Measurements from ENCODE around the gene ELMO3.

DNA sequence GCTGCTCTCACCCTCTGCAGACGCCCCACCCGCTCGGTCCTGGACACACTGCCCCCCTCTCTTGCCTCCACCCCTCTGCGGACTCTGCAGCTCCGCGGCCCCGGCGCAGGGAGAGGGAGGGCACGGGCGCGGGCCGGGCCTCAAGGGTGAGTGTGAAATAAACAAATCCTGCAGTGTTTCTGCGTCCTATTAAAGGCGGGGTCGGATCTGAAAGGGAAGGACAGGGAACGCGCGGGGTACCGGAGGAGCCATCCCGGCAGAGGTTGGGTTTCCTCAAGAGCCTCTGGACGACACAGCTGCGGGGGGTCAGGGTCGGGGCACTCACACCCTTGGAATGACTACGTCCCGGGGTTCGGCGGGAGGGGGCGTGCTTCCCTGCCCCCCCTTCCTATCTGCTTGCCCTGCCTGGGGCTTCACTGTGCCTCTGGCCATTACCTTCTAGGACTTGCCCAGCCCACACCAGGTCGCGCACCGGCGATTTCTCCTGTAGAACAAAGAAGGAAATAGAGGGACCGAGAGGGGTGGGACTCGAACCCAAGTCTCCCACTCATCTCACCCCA lies 34.9 kb upstream of the ELMO3 start:
- TF ChIP-seq POLR2A (IDR thresholded peaks at IDR 0.05; ENCODE audit: low read depth, low read length) = no peak
- TF ChIP-seq, protein P1, sequence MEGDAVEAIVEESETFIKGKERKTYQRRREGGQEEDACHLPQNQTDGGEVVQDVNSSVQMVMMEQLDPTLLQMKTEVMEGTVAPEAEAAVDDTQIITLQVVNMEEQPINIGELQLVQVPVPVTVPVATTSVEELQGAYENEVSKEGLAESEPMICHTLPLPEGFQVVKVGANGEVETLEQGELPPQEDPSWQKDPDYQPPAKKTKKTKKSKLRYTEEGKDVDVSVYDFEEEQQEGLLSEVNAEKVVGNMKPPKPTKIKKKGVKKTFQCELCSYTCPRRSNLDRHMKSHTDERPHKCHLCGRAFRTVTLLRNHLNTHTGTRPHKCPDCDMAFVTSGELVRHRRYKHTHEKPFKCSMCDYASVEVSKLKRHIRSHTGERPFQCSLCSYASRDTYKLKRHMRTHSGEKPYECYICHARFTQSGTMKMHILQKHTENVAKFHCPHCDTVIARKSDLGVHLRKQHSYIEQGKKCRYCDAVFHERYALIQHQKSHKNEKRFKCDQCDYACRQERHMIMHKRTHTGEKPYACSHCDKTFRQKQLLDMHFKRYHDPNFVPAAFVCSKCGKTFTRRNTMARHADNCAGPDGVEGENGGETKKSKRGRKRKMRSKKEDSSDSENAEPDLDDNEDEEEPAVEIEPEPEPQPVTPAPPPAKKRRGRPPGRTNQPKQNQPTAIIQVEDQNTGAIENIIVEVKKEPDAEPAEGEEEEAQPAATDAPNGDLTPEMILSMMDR (conservative IDR thresholded peaks at IDR 0.05; ENCODE audit: low read depth, low read length) = no peak
- no peak for TF ChIP-seq CHD1 (IDR thresholded peaks at IDR 0.05; ENCODE audit: low read depth, low read length)
- no peak for TF ChIP-seq RFX5 (IDR thresholded peaks at IDR 0.05; ENCODE audit: low read depth, low read length)

All from IMR-90 (cell line).